Measurements from ENCODE around the gene SNF8. TPM values are rescaled to one million over a fixed set of nuclear protein-coding genes. Genes with fewer than 3 reads are reported as not detected.

SNF8 gene
- total RNA-seq, 1 experiment from 2014 or later = 371 TPM

- DNase-seq (ENCODE audit: low read depth, low spot score) (no peak), ATAC-seq (no peak)
- ChIA-PET POLR2A (interaction anchor here (0.6 kb wide), 1 partner anchor 10 kb away, joined by 12 read pairs; no protein-coding TSS in a partner anchor), CTCF (no interaction called here)
- intact Hi-C loops (cut with micrococcal nuclease; ENCODE audit: unreplicated experiment) = no loop called here
- no peaks in the 10 kb centered on the region for H3K27me3 ChIP-seq (ENCODE audit: control insufficient read depth, insufficient read depth, low read length)
- BruUV-seq (replicated peaks) = no TSS peak
- in situ Hi-C loops (cut with HindIII; ENCODE audit: low pct_unique_long_range_greater_than_20kb, low sequenced_read_pairs) = no loop called here
- H3K4me3 ChIP-seq (ENCODE audit: low read depth in 2 of 2, low read length in 2 of 2) = no peak overlapping the region
- H3K9me3 ChIP-seq (ENCODE audit: control insufficient read depth, insufficient read depth, low read depth, low read length) = no peaks in the 10 kb centered on the region
- H3K4me1 ChIP-seq (ENCODE audit: control insufficient read depth, insufficient read depth, low read length) = peaks cover 40% of the 10 kb centered on the region
- H3K36me3 ChIP-seq (ENCODE audit: control insufficient read depth, insufficient read depth, low read length) = no peaks in the 10 kb centered on the region
- no peak for TF ChIP-seq SIN3A (IDR thresholded peaks at IDR 0.05; ENCODE audit: borderline replicate concordance, insufficient read depth, low read depth, low read length)
- no peak for TF ChIP-seq TCF7L2 (IDR thresholded peaks at IDR 0.05; ENCODE audit: low read depth, low read length)
- TF ChIP-seq POLR2AphosphoS5 (IDR thresholded peaks at IDR 0.05; ENCODE audit: low read depth, low read length) = no peak
- no peak for TF ChIP-seq CTCF (IDR thresholded peaks at IDR 0.05)
- TF ChIP-seq, protein P1, sequence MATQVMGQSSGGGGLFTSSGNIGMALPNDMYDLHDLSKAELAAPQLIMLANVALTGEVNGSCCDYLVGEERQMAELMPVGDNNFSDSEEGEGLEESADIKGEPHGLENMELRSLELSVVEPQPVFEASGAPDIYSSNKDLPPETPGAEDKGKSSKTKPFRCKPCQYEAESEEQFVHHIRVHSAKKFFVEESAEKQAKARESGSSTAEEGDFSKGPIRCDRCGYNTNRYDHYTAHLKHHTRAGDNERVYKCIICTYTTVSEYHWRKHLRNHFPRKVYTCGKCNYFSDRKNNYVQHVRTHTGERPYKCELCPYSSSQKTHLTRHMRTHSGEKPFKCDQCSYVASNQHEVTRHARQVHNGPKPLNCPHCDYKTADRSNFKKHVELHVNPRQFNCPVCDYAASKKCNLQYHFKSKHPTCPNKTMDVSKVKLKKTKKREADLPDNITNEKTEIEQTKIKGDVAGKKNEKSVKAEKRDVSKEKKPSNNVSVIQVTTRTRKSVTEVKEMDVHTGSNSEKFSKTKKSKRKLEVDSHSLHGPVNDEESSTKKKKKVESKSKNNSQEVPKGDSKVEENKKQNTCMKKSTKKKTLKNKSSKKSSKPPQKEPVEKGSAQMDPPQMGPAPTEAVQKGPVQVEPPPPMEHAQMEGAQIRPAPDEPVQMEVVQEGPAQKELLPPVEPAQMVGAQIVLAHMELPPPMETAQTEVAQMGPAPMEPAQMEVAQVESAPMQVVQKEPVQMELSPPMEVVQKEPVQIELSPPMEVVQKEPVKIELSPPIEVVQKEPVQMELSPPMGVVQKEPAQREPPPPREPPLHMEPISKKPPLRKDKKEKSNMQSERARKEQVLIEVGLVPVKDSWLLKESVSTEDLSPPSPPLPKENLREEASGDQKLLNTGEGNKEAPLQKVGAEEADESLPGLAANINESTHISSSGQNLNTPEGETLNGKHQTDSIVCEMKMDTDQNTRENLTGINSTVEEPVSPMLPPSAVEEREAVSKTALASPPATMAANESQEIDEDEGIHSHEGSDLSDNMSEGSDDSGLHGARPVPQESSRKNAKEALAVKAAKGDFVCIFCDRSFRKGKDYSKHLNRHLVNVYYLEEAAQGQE (IDR thresholded peaks at IDR 0.05; ENCODE audit: insufficient read depth in 1 of 2, low read depth in 2 of 2, low read length in 1 of 2) = no peak
- H3K27ac ChIP-seq (ENCODE audit: low read length) = no peak overlapping the region; the same call in 1 of the 2 replicates
Observed at GRCh38 chr17:48993305-48993704, 48.7 kb upstream of the SNF8 start.

DNA sequence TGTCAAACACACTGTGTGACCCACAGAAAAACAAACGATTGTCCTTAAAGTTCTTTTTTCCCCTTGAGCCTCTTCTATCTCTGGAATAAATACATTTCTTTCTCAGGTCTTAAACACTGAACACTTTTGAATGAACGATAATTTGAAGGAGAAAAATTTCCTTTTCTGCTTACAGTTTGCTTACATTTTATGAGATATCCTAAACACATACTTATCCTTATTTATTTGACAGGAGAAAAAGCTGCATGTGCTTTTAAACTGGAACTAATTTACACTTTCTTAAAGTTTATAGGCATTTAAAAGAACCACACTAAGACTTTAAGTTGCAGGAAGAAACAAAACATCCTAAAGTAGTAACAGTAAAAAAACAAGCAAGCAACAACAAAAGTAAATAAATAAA lies 47.8 kb upstream of the SNF8 start:
- DNase-seq (ENCODE audit: low read depth, low spot score) (no peak), ATAC-seq (no peak)
- in situ Hi-C loops (cut with HindIII; ENCODE audit: low pct_unique_long_range_greater_than_20kb, low sequenced_read_pairs) (no loop called here), intact Hi-C loops (cut with micrococcal nuclease; ENCODE audit: unreplicated experiment) (no loop called here)
- ChIA-PET POLR2A (no interaction called here), CTCF (interaction anchor here (0.5 kb wide), 1 partner anchor 59 kb away, joined by 5 read pairs; no protein-coding TSS in a partner anchor)
- no TSS peak for BruUV-seq (replicated peaks)
- Histone ChIP-seq H3K9me3 (ENCODE audit: control insufficient read depth, insufficient read depth, low read depth, low read length) (no peaks in the 10 kb centered on the region), H3K36me3 (ENCODE audit: control insufficient read depth, insufficient read depth, low read length) (no peaks in the 10 kb centered on the region), H3K27me3 (ENCODE audit: control insufficient read depth, insufficient read depth, low read length) (no peaks in the 10 kb centered on the region), H3K27ac (ENCODE audit: low read length) (peak overlapping the region; percentile 13; the same call in 1 of the 2 replicates), H3K4me3 (ENCODE audit: low read depth in 2 of 2, low read length in 2 of 2) (no peak overlapping the region), H3K4me1 (ENCODE audit: control insufficient read depth, insufficient read depth, low read length) (peaks cover 40% of the 10 kb centered on the region)
- no peak for TF ChIP-seq SIN3A (IDR thresholded peaks at IDR 0.05; ENCODE audit: borderline replicate concordance, insufficient read depth, low read depth, low read length)
- TF ChIP-seq TCF7L2 (IDR thresholded peaks at IDR 0.05; ENCODE audit: low read depth, low read length) = 0 out of 2 replicates have a peak, but pooled peaks have one; percentile 32

DNA sequence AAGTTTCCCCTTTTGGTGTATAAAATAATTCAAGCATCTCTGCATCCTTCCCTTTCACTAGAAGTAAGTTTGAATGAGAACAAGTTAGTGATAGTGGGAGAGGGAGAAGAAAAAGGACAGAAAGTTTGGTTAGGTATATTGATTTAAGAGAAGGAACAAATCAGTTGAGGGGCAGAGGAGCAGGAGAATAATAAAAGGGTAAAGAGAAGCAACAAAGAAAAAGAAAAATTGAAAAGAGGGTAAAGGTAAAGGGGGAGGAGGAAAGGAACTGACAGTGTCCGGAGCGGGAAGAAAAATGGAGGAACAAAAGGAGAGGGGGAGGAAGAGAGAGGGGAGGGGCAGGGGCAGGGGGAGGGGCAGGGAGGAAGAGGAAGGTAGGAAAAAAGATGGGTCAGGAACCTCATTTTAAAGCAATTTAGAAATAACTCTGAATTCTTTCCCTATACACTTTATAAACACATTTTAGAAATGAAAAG lies 46.3 kb upstream of the SNF8 start:
- Histone ChIP-seq H3K27me3 (ENCODE audit: control insufficient read depth, insufficient read depth, low read length) (no peaks in the 10 kb centered on the region), H3K27ac (ENCODE audit: low read length) (peak overlapping the region; percentile 66), H3K36me3 (ENCODE audit: control insufficient read depth, insufficient read depth, low read length) (no peaks in the 10 kb centered on the region), H3K9me3 (ENCODE audit: control insufficient read depth, insufficient read depth, low read depth, low read length) (no peaks in the 10 kb centered on the region), H3K4me1 (ENCODE audit: control insufficient read depth, insufficient read depth, low read length) (peaks cover 40% of the 10 kb centered on the region), H3K4me3 (ENCODE audit: low read depth in 2 of 2, low read length in 2 of 2) (no peak overlapping the region)
- ChIA-PET POLR2A (interaction anchor here (0.5 kb wide), 1 partner anchor 33 kb away, joined by 9 read pairs; no protein-coding TSS in a partner anchor), CTCF (interaction anchor here (0.6 kb wide), 1 partner anchor 54 kb away, joined by 4 read pairs; no protein-coding TSS in a partner anchor)
- no peak for ATAC-seq
- no TSS peak for BruUV-seq (replicated peaks)
- in situ Hi-C loops (cut with HindIII; ENCODE audit: low pct_unique_long_range_greater_than_20kb, low sequenced_read_pairs) (no loop called here), intact Hi-C loops (cut with micrococcal nuclease; ENCODE audit: unreplicated experiment) (no loop called here)
- no peak for DNase-seq (ENCODE audit: low read depth, low spot score)
- no peak for TF ChIP-seq SIN3A (IDR thresholded peaks at IDR 0.05; ENCODE audit: borderline replicate concordance, insufficient read depth, low read depth, low read length)
- no peak for TF ChIP-seq TCF7L2 (IDR thresholded peaks at IDR 0.05; ENCODE audit: low read depth, low read length)
